ENCODE results near the gene TUBA1B. TPM values are rescaled to one million over a fixed set of nuclear protein-coding genes. Genes with fewer than 3 reads are reported as not detected.
A peak's percentile ranks its signal among the peaks of the same experiment; 100 is the strongest.

Gene TUBA1B
- total RNA-seq = 100 to 1,000 TPM; 242 to 966 (median 464) TPM
- polyA plus RNA-seq = 1,000 to 10,000 TPM in 1 of 2 donors, 100 to 1,000 TPM in 1; 189 to 1,651 TPM
- long read RNA-seq, donor 1, transcript TUBA1B-202 (4 exons, 1,627 nt) = major isoform, 109 of 190 reads
- long read RNA-seq, donor 1, transcript TUBA1B-201 (3 exons, 3,198 nt) = minor isoform, 21 of 190 reads
- long read RNA-seq, donor 1, partial matches to known transcripts = 7 of 190 reads
- long read RNA-seq, donor 1, other reads (novel, unspliced or antisense) = 53 of 190 reads
- long read RNA-seq, donor 2, transcript TUBA1B-201 (3 exons, 3,198 nt) = minor isoform, 92 of 933 reads
- long read RNA-seq, donor 2, transcript TUBA1B-202 (4 exons, 1,627 nt) = major isoform, 601 of 933 reads
- long read RNA-seq, donor 2, partial matches to known transcripts = 236 of 933 reads
- long read RNA-seq, donor 2, other reads (novel, unspliced or antisense) = 4 of 933 reads
- long read RNA-seq, donor 3, transcript TUBA1B-201 (3 exons, 3,198 nt) = minor isoform, 31 of 450 reads
- long read RNA-seq, donor 3, transcript TUBA1B-202 (4 exons, 1,627 nt) = major isoform, 277 of 450 reads
- long read RNA-seq, donor 3, partial matches to known transcripts = 22 of 450 reads
- long read RNA-seq, donor 3, other reads (novel, unspliced or antisense) = 120 of 450 reads

GRCh38 chr12:49131051-49131893 is at the start of gene TUBA1B:
TSS of gene TUBA1B (minus strand) at chr12:49131395. CDS start at chr12:49131300, 95 bp downstream.
- Histone ChIP-seq H3K27me3 (no peaks in the 10 kb centered on the region), H3K4me3 (peak within 1 kb of the TSS; percentile 54 to 100 (median 98)), H3K36me3 (peaks cover 0 to 34% (median 28%) of the 10 kb centered on the region in 9 donors), H3K4me1 (peaks cover 4 to 44% (median 25%) of the 10 kb centered on the region in 12 donors), H3K27ac (peak within 1 kb of the TSS; percentile 93 to 100 (median 100)), H3K9me3 (no peaks in the 10 kb centered on the region)
- peak; percentile 91 to 97 (median 94) for DNase-seq
- TF ChIP-seq POLR2A (IDR thresholded peaks at IDR 0.05) = peak in 1 of 2 donors; percentile 96
- TF ChIP-seq, protein P1, sequence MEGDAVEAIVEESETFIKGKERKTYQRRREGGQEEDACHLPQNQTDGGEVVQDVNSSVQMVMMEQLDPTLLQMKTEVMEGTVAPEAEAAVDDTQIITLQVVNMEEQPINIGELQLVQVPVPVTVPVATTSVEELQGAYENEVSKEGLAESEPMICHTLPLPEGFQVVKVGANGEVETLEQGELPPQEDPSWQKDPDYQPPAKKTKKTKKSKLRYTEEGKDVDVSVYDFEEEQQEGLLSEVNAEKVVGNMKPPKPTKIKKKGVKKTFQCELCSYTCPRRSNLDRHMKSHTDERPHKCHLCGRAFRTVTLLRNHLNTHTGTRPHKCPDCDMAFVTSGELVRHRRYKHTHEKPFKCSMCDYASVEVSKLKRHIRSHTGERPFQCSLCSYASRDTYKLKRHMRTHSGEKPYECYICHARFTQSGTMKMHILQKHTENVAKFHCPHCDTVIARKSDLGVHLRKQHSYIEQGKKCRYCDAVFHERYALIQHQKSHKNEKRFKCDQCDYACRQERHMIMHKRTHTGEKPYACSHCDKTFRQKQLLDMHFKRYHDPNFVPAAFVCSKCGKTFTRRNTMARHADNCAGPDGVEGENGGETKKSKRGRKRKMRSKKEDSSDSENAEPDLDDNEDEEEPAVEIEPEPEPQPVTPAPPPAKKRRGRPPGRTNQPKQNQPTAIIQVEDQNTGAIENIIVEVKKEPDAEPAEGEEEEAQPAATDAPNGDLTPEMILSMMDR (IDR thresholded peaks at IDR 0.05) = peak in 1 of 12 donors; percentile 4
- intact Hi-C loops (cut with DNase I) = loop anchor here in 9 of 10 donors (1.0 to 5.0 kb wide), 7 partner anchors 20 to 104 kb away; partner anchors contain the start of genes TUBA1A (in 7 of the 9) and LMBR1L (in 1 of the 9)
- 0 to 1% (median 1%) methylated on average over 30 to 79 of the region's 79 CpGs for WGBS, 4 donors
- ATAC-seq = peak; percentile 86 to 94 (median 90)

DNA sequence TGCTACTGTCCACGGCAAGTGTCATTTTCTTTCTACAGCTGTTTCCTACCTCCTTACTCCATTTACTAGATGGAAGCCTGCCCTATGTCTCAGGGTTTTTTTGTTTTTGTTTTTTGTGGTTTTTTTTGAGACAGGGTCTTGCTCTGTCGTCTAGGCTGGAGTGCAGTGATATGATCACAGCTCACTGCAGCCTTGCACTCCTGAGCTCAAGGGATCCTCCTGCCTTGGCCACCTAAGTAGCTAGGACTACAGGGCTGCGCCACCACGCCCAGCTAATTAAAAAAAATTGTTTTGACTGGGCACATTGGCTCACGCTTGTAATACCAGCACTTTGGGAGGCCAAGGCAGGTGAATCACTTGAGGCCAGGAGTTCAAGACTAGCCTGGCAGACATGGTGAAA is 43.0 kb upstream of the TUBA1B start:
- 68 to 89% (median 82%) methylated on average over 5 of the region's 5 CpGs for WGBS, 4 donors
- no peak overlapping the region for H3K4me3 ChIP-seq
- ATAC-seq (no peak), DNase-seq (no peak)
- peaks cover 0 to 7% (median 0%) of the 10 kb centered on the region in 12 donors for H3K9me3 ChIP-seq
- intact Hi-C loops (cut with DNase I) = no loop called here
- H3K36me3 ChIP-seq = no peaks in the 10 kb centered on the region
- no peaks in the 10 kb centered on the region for H3K27me3 ChIP-seq
- H3K27ac ChIP-seq = no peak overlapping the region
- TF ChIP-seq, protein P1 (IDR thresholded peaks at IDR 0.05) = no peak
- no peak for TF ChIP-seq POLR2A (IDR thresholded peaks at IDR 0.05)
- no peaks in the 10 kb centered on the region for H3K4me1 ChIP-seq

GRCh38 chr12:49170924-49171323 is 39.7 kb upstream of the TUBA1B start:
- H3K36me3 ChIP-seq = no peaks in the 10 kb centered on the region
- ATAC-seq = no peak
- TF ChIP-seq, protein P1 (IDR thresholded peaks at IDR 0.05) = no peak
- no peak for TF ChIP-seq POLR2A (IDR thresholded peaks at IDR 0.05)
- DNase-seq = no peak
- H3K9me3 ChIP-seq = no peaks in the 10 kb centered on the region
- H3K4me1 ChIP-seq = no peaks in the 10 kb centered on the region
- intact Hi-C loops (cut with DNase I) = no loop called here
- no peaks in the 10 kb centered on the region for H3K27me3 ChIP-seq
- H3K4me3 ChIP-seq = no peak overlapping the region
- H3K27ac ChIP-seq = no peak overlapping the region
